Measurements from ENCODE around the gene PDPR.

GRCh38 chr16:70064841-70065370 is 49.2 kb upstream of the PDPR start:
- TF ChIP-seq CTCF (IDR thresholded peaks at IDR 0.05) (peak in 3 of 6 experiments; percentile 12 to 24 (median 12)), POLR2A (IDR thresholded peaks at IDR 0.05) (peak in 1 of 2 donors; percentile 26)

Data from Peyer's patch (tissue), 4 donors.